Smooth muscle cell of trachea (primary cell): Measurements from ENCODE around the gene TIMM10. TPM values are rescaled to one million over a fixed set of nuclear protein-coding genes. Genes with fewer than 3 reads are reported as not detected.

Source experiments
- total RNA-seq: library from RNA; depleted of rRNA; stranded (reverse); fragments of >200 nt; gene quantifications from 2 replicates; pipeline ENCODE4 v1.2.1, GENCODE V29; 2014

Gene TIMM10, protein sequence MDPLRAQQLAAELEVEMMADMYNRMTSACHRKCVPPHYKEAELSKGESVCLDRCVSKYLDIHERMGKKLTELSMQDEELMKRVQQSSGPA
- total RNA-seq: 14.9 and 35.5 TPM in 2 replicates

DNA sequence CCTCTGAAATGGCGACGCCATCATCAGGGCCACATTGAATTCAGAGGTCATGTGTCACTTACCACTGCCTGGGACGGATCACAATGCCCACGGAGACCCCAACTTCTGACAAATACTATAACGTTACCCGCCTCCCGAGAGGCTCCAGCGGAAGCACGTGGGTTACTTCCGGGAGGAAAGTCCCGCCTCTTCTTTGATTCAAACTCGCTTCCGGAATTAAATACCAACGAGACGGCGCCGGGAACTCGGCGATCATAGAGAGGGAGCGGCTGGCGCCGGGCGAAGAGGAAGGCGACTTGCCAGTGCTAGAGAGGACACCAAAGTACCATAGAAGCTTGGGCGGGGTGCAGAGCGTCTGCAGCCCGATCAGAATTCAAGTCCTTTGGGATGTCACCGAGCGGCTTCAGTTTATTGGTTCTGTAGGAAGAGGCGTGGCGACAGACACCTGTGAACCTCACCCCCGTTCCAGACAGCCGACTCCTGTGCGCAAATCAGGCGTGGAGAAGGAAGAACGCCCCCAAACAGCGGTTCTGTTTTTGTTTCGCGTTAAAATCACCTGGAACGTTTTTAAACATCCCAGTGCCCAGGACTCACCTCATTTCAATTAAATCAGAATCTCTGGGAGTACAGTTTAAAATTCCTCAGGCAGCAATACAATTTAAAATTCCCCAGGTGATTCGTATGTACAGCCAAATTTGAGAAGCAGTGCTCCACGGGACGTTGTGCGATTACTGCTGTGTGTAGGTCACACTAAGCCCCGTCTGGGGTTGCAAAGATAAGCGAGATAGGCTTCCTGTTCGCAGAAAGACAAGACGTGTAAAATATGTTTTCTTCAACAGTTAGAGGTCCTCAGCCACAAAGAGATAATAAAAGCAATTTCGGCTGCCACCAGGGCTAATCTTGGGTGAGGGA lies at the start of gene TIMM10:
Gene TIMM10, minus strand, starts transcription at position 159 of the 912 bp plus-strand sequence. CDS start 565 bp downstream, outside the sequence.

DNA sequence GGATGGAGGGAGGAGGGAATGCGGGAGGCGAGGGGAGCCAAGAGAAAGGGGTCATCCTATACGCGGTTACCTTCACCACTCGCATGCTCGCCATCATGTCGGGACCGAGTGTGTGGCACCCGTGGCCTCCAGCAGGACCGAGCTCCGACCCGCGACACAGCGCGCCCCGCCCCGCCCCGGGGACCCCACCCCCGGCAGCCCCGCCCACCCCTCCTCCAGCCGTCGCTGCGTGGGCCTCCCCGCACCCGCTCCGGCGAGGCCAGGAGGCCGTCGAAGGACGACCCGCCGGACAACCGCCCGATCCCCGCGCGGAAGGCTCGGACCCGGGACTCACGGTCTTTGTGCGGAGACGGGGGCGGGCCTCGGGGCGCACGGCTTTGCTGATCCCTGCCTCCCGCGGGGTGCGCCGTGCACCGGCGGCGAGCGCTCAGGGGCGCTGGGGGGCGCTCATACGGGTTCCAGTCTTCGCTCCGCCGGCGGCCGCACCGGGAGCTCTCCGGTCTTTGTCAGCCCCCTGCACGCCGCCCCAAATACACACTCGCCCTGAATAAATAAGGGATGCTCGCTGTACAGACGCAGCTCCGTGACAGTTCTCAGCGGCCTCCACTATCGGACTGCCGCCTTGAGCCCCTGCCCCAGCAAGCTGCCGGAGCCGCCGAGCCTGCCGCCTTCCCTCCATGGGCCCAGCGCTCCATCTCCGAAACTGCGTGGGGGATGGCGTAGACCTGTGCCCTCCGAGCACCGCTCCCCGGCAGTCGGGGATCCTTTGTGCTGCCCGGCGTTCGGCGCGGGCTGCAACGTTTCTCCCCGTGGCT lies 37.2 kb upstream of the TIMM10 start, which contains the start of gene UBE2L6:
Gene UBE2L6, minus strand, starts transcription at position 158 of the 815 bp plus-strand sequence. Its CDS starts 61 bp downstream, at position 97.

DNA sequence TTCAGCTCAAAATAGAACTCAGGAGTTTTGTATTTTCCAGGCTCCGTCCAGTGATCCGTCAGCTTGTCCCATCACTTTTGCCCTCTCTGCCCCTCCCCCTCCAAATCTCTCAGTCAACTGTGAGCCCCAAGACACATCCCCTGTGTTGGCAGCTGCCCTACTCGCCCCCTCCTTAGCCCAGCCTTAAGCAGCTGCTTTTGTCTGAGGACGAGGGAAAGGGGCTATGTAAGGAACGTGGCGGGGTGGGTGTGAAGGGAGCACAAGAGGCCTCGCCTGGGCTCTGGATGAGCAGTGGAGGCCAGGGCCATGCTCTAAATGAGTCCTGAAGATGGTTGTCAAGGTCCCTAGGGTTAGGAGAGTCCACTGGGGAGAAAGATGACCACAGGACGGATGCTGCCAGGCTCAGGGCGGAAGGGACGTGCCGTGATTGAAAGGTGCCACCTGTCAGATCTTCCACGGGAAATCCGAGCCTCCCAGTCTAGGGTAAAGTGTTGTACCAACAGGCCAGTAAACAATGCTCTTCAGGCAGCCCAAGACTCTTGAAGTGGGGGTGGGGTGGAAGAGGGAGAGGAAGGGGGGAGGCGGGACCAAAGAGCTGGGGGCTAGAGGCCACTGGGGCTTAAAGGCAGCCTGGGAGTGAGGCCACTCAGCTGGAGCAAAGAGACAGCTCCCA lies 6.5 kb upstream of the TIMM10 start, which contains the start of gene SMTNL1:
Gene SMTNL1, plus strand, starts transcription at position 649 of the 673 bp plus-strand sequence. CDS start 5,048 bp downstream, outside the sequence.

DNA sequence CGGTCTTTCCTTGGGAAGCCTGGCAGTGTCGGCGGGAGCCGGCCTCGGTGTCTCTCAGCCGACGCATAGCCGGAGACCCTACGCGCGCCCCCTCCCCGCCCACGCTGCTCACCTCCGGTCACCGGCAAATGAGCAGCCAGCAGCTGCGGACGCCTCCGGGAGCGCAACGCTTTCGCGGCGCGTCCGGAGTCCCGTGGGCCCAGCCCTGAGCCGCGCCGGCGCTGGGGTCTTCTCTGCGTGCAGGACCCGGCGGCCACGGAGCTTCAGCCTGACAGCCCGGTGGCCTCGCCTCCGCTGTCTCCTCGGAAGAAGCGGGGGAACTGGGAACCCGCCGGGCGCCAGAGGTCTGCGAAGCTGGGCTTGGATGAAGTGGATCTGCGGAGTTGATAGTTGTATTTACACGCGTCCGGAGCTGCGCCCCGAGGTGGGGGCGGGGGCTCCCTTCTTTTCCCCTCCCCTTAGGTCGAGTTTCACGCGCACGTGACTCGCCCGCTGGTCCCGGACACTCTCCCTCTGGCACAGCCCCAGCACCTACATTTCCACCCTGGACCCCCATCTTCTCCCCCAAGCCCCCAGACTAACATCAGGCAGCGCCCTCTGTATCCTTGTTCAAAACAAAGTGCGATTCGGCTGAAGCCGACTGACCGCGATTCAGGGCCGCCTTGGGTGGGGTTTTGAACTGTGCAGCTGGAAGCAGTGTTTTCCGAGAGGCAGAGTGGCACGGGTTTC lies 15.1 kb downstream of the TIMM10 start, which contains the start of gene SLC43A1:
Gene SLC43A1, minus strand, starts transcription at position 371 of the 729 bp plus-strand sequence. CDS start 1,591 bp downstream, outside the sequence.

Other genes starting within 250 kb of the TIMM10 start
- gene TNKS1BP1, start 205.8 kb downstream of the TIMM10 start, total RNA-seq: 114 and 171 TPM in 2 replicates
- gene SSRP1, start 194.9 kb downstream of the TIMM10 start, total RNA-seq: 49.0 and 92.8 TPM in 2 replicates
- gene P2RX3, start 192.4 kb downstream of the TIMM10 start, total RNA-seq: not detected in 2 replicates
- gene PRG3, start 149.6 kb downstream of the TIMM10 start, total RNA-seq: not detected in 2 replicates
- gene PRG2, start 140.1 kb downstream of the TIMM10 start, total RNA-seq: not detected in 2 replicates
- gene SLC43A3, start 103.6 kb downstream of the TIMM10 start, total RNA-seq: 48.4 and 77.2 TPM in 2 replicates
- gene RTN4RL2, start 70.2 kb downstream of the TIMM10 start, total RNA-seq: 0.33 TPM in 1 of 2 replicates, not detected in the other
- 15.3 and 23.5 TPM in 2 replicates for gene SLC43A1, start 15.1 kb downstream of the TIMM10 start, total RNA-seq
- not detected in 2 replicates for gene SMTNL1, start 6.8 kb upstream of the TIMM10 start, total RNA-seq
- 43.3 and 106 TPM in 2 replicates for gene UBE2L6, start 36.9 kb upstream of the TIMM10 start, total RNA-seq
- gene SERPING1, start 66.9 kb upstream of the TIMM10 start, total RNA-seq: 9.6 and 26.0 TPM in 2 replicates
- 2.6 and 3.1 TPM in 2 replicates for gene YPEL4, start 119.2 kb upstream of the TIMM10 start, total RNA-seq
- gene CLP1, start 127.0 kb upstream of the TIMM10 start, total RNA-seq: 19.5 and 20.2 TPM in 2 replicates
- gene ZDHHC5, start 137.4 kb upstream of the TIMM10 start, total RNA-seq: 26.9 and 42.0 TPM in 2 replicates
- 12.4 and 20.7 TPM in 2 replicates for gene MED19, start 181.5 kb upstream of the TIMM10 start, total RNA-seq
- gene TMX2, start 181.8 kb upstream of the TIMM10 start, total RNA-seq: 48.1 and 48.3 TPM in 2 replicates
- gene SELENOH, start 210.7 kb upstream of the TIMM10 start, total RNA-seq: 67.0 and 110 TPM in 2 replicates
- not detected in 2 replicates for gene BTBD18, start 221.1 kb upstream of the TIMM10 start, total RNA-seq
- gene CTNND1, start 231.0 kb upstream of the TIMM10 start, total RNA-seq: 114 and 116 TPM in 2 replicates